Nucleus accumbens (tissue), 56 donors: ENCODE measurements around the gene PHLDB2.
A peak's percentile ranks its signal among the peaks of the same experiment; 100 is the strongest.

ENCODE experiments used
- DNase-seq, 56 donors: peaks; one replicate each; lab custom pipeline; 2025; lab: John Stamatoyannopoulos, UW

PHLDB2 gene

GRCh38 chr3:111954228-111954990 is 95.3 kb downstream of the PHLDB2 start:
- DNase-seq, result no peak

- DNase-seq, result no peak
These were observed 96.8 kb downstream of the PHLDB2 start for GRCh38 chr3:111955876-111956275.

DNA sequence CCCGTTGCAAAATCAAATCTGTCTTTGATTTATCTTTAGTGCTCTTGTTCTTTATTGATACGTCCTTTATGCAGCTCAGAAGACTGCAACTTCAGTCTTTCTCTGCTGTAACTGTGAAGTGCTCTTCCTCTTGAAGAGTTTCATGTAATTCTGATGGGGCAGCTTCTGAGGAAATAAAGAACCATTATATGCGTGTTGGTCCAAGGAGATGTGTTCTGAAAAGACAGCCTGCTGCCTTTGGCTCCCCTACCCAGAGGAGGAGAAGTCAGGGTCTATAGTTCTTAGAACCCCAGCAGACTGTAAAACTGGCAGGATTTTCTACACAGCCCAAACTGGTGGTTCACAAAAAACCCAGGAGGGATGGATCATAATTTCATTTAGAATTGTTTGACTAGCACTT is 97.4 kb downstream of the PHLDB2 start:
- no peak for DNase-seq

DNA sequence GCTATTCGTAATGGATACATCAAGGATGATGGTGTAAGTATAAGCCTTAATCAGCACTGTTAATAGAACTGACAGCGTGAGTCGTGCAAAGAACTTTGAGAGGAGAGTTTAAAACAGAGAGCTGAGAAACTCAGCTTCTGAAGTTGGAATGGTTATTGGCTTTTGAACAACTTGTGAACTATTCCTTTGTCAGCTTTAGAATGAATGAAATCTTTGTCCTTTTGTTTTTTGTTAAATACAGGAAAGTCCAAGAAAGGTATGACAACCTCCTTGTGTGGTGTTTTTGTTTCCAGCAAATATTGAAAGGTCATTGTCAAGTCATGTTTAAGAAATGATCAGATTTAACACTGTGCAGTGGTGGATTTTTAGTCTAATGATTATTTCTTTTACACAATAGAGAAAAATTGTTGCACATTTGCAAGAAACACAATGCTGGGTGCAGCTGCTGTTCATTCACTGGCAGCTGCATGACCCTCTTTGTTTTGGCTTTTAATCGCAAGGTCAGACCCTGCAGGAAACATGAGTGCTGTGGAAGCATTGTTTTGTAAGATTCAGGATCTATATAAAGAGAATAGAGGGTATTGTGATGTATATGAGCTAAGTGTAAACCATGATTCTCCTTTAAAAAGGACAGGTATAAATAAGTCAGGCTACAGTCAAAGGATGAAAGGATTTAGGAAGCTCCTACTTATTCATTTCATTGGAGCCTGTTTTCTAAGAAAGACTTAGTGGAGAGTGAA is 98.1 kb downstream of the PHLDB2 start:
- no peak for DNase-seq

- no peak for DNase-seq
These were observed 102.5 kb downstream of the PHLDB2 start for GRCh38 chr3:111961461-111962164.

GRCh38 chr3:111963424-111963823 is 104.4 kb downstream of the PHLDB2 start:
- no peak for DNase-seq

- DNase-seq, result no peak
These were observed 106.4 kb downstream of the PHLDB2 start for GRCh38 chr3:111965484-111965883.

- no peak for DNase-seq
These were observed 108.0 kb downstream of the PHLDB2 start for GRCh38 chr3:111967068-111967467.

- DNase-seq, result peak in 54 of 56 donors; percentile 7 to 91 (median 54)
These were observed 108.7 kb downstream of the PHLDB2 start for GRCh38 chr3:111967651-111968274.

GRCh38 chr3:111968319-111969054 is 109.4 kb downstream of the PHLDB2 start:
- DNase-seq, result no peak

DNA sequence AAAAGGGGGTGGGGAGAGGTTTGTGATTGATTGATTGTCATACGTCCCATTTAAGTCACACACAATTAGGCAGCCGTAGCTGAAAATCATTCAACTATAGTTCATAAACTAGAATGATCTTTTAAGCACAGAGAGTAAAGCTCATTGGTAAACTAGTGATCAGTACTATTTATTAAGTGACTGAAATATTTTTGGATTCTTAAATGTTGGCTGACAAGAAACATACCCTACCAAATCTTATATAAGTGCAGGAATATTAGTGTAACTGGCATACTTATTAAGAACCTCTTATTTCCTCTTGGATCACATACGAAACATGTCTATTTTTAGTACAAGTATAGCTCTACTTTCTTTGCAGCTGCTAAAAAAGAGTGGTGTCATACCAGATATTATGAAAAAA is 111.3 kb downstream of the PHLDB2 start:
- DNase-seq, result no peak

GRCh38 chr3:111971533-111972130 is 112.6 kb downstream of the PHLDB2 start:
- no peak for DNase-seq

- no peak for DNase-seq
These were observed 113.8 kb downstream of the PHLDB2 start for GRCh38 chr3:111972891-111973290.

DNA sequence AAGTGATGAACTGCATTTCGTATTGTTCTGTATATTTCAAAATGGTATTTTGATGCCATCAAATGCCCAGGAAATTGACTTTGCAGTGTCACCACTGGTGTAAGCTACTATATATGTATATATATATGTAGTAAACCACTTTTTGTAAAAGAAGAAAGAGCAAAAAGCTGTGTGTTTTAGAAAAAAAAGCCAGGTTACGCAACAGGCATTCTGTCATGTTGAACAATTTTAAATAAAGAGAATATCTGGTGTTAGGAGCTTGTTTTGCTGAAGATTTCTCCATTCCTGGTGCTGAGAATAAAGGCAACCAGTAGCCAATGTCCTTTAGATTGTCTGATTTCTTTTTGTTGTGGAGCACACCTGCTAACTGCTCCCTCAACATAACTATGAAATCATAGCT is 116.1 kb downstream of the PHLDB2 start:
- DNase-seq, result no peak

DNA sequence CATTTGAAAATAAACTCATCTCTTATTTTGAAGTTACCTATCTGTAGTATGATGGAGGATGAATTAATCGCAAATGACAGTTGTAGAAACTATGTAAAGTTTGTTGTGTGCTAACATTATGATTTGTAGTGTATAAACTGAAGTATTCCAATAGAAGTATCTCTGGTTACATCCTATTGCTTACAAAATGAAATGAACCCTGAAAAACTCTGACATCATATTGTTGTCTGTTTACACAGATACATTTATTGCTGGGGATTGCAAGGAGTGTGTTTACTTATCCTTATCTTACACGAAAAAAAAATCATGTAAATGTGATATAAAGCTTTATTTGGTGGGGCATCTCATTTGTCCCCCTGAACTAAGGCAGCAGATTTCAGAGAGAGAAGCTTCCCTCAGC is 117.2 kb downstream of the PHLDB2 start:
- DNase-seq, result no peak

- peak; percentile 19 to 98 (median 92) for DNase-seq
These were observed 119.7 kb downstream of the PHLDB2 start, which contains the start of gene ABHD10 for GRCh38 chr3:111978583-111979433. ABHD10 (plus strand) TSS chr3:111979026; CDS start chr3:111979062, 36 bp downstream.

DNA sequence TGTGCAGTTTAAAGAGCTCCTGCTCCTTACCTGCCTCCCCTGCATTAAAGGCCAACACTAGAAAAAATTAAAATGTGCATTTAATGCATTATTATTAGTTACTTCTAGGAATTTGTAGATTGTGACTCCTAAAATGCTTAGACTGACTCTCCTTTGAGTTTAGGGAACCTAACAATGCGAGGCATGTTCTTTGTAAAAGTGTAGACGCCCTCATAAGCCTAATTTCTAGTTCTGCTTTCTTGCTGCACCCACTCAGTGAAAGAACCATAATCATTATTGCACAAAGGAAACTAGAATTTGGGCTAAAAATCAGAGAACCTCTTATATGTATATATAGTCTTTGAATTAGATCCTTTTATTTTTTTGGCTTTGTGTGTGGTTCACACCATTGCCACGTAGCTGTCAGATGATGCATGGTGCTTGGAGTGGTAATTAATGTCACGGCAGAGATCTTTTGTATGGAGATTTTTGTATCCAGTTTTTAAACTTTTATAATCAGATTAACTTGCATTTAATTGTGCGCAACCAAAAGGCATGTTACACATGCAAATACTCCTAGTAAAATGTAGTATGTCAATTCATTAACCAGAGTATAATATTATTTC is 120.5 kb downstream of the PHLDB2 start:
- no peak for DNase-seq
